SH-SY5Y (cell line): Measurements from ENCODE around the gene CDK6.

ENCODE experiments used
- GATA2 ChIP-seq: IDR thresholded peaks from 2 replicates; pipeline ENCODE4 v1.6.1; 2011; ENCODE audit warnings: mild to moderate bottlenecking, low read depth, low read length
- GATA3 ChIP-seq: IDR thresholded peaks from 2 replicates; pipeline ENCODE4 v1.6.1; 2011; ENCODE audit warnings: low read depth, mild to moderate bottlenecking, low read length, moderate library complexity

- TF ChIP-seq GATA2, result no peak
- TF ChIP-seq GATA3, result no peak
Observed at GRCh38 chr7:92742186-92742585, 94.2 kb downstream of the CDK6 start.
